ENCODE measurements around the gene ZDHHC11B. TPM values are rescaled to one million over a fixed set of nuclear protein-coding genes. Genes with fewer than 3 reads are reported as not detected.
A peak's percentile ranks its signal among the peaks of the same experiment; 100 is the strongest.
"Not testable (repeated sequence)": the region's sequence is repeated elsewhere in the genome, so short reads cannot be mapped to it uniquely, and the experiment has no call there.

The ZDHHC11B gene
- total and polyA plus RNA-seq, 5 donors, result 6.6 to 49.2 (median 22.2) TPM

DNA sequence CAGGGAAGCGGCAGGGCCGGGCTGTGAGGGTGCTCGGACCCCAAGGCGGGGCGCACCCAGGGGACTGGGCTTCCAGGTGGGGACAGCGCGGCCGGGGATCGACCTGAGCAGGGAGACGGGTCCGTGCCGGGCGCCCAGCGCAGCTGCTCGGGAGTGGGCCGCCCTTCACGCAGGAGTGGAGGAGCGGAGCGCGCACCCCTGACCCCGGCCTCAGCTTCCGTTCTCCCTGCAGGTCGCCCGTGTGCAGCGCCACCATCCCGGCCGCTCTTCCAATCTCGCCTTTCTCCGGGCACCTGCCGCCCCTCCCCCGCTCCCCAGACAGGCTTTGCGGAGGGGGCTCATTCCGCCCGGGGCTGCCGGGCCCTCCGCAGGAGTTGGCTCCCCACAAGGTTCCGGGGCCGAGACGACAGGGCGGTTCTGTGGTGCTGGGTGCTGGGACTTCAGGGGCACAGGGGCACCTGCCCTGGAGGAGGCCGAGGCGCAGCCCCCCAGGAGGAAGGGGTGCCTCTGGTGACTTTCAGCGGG lies 714 bp upstream of the ZDHHC11B start:
- not testable (repeated sequence) for H3K9me3 ChIP-seq (ENCODE audit: control insufficient read depth, low read length); H3K27ac ChIP-seq (ENCODE audit: low read length); H3K27me3 ChIP-seq (ENCODE audit: control insufficient read depth, insufficient read depth); H3K4me1 ChIP-seq (ENCODE audit: control insufficient read depth, insufficient read depth, low read length)
- 2% methylated on average over 14 of the region's 43 CpGs for WGBS
- H3K4me3 ChIP-seq (ENCODE audit: low read length), result peak overlapping the region; percentile 47
- ATAC-seq (peak; percentile 9 to 10), DNase-seq (peak; percentile 36 to 66 (median 65))
- intact Hi-C loops (cut with DNase I), result loop anchor here in 2 of 4 donors (5.0 to 10.0 kb wide), 2 partner anchors 88 to 90 kb away; partner anchors contain the start of gene TPPP (in 1 of the 2)

DNA sequence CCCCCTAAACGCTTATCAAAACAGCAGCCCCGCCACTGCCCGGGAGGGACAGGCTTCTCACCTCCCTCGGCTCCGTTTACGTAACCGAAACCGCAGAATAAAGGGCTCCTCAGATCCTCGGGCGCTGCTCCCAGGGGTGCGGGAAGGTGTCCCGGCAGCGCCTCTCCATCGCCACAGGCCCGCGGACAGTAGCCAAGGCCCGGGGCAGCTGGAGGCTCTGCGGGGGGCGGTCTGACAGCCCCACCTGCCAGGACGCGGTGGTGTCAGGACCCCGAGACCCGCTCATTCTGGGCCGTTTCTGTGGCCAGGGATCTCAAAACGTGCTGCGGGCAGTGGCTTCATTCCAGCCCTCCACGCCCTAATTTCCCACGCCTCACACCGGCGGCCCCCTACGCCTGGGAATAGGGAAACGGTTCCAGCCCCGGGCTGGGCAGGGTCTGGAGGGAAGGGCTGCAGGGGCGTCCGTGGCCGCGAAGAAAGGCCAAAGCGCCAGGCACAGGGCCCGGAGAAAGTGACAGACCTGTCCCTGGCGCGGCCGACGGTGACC lies 575 bp downstream of the ZDHHC11B start:
- H3K27me3 ChIP-seq (ENCODE audit: control insufficient read depth, insufficient read depth); H3K9me3 ChIP-seq (ENCODE audit: control insufficient read depth, low read length); H3K4me3 ChIP-seq (ENCODE audit: low read length); H3K27ac ChIP-seq (ENCODE audit: low read length); H3K4me1 ChIP-seq (ENCODE audit: control insufficient read depth, insufficient read depth, low read length): not testable (repeated sequence)
- 0% methylated on average over 10 of the region's 43 CpGs for WGBS
- DNase-seq (peak; percentile 60 to 79 (median 78)), ATAC-seq (peak in 1 of 2 donors; percentile 0)
- intact Hi-C loops (cut with DNase I), result loop anchor here in 1 of 4 donors (10.0 kb wide), 1 partner anchor 89 kb away; the partner anchor contains the start of gene TPPP

DNA sequence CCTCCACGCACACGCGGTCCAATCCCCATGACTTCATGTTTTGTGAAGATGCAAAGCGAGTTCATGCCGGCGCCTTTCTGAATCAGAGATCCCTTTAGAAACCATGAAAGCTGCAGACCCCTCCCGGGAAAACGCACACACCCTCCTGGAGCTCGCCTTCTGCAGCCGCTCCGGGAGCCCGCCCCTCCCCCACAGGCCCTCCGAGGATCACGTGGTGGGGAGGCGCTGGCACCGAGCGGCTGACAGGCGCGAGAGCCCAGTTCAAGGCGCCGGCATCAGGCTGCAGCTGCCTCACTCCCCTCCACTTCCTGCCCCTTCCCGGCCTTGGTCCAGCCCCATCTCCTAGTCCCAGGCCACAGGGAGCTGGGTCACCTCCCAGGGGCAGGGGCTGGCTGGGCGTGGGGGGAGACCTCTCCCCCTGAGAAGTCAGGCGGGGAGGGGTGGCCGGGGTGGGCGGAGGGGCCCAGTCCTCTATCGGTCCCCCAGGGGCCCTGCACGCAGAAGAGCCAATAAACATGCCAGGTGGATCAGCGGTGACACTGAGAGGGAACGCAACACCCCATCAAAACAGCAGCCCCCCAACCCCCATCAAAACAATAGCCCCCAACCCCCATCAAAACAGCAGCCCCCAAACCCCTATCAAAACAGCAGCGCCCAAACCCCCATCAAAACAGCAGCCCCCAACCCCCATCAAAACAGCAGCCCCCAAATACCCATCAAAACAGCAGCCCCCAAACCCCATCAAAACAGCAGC lies 1.3 kb downstream of the ZDHHC11B start:
- not testable (repeated sequence) for H3K27me3 ChIP-seq (ENCODE audit: control insufficient read depth, insufficient read depth); H3K9me3 ChIP-seq (ENCODE audit: control insufficient read depth, low read length); H3K4me1 ChIP-seq (ENCODE audit: control insufficient read depth, insufficient read depth, low read length); H3K27ac ChIP-seq (ENCODE audit: low read length)
- peak; percentile 86 to 92 (median 86) for DNase-seq
- H3K4me3 ChIP-seq (ENCODE audit: low read length), result peak overlapping the region; percentile 35
- WGBS, result 2% methylated on average over 30 of the region's 31 CpGs
- intact Hi-C loops (cut with DNase I), result loop anchor here in 1 of 4 donors (10.0 kb wide), 1 partner anchor 88 kb away; the partner anchor contains the start of gene TPPP
- peak; percentile 79 for ATAC-seq

DNA sequence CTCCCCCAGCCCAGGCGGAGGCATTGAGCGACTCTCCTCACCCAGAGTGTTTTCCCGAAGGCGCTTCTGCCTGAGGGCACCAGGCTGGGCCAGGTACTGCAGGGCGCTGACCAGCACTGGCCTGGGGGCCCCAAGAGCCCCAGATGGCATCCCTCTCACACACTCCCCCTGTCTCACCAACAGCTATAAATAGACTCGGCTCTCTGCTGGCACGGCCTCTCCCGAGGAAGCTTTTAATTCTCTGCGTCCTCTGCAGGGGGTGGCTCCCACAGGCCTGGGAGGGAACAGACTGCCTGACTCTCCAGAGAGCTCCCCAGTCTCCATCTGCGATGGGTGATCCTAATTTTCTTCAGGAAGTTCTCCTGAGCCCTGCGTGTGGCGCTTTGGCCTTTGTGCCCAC lies 2.2 kb downstream of the ZDHHC11B start:
- no CpG with 5 or more reads among the region's 12 CpGs for WGBS
- H3K27ac ChIP-seq (ENCODE audit: low read length); H3K9me3 ChIP-seq (ENCODE audit: control insufficient read depth, low read length); H3K27me3 ChIP-seq (ENCODE audit: control insufficient read depth, insufficient read depth); DNase-seq; H3K4me3 ChIP-seq (ENCODE audit: low read length); H3K4me1 ChIP-seq (ENCODE audit: control insufficient read depth, insufficient read depth, low read length): not testable (repeated sequence)
- intact Hi-C loops (cut with DNase I), result loop anchor here in 1 of 4 donors (10.0 kb wide), 1 partner anchor 88 kb away; the partner anchor contains the start of gene TPPP
- peak; percentile 40 to 44 for ATAC-seq

DNA sequence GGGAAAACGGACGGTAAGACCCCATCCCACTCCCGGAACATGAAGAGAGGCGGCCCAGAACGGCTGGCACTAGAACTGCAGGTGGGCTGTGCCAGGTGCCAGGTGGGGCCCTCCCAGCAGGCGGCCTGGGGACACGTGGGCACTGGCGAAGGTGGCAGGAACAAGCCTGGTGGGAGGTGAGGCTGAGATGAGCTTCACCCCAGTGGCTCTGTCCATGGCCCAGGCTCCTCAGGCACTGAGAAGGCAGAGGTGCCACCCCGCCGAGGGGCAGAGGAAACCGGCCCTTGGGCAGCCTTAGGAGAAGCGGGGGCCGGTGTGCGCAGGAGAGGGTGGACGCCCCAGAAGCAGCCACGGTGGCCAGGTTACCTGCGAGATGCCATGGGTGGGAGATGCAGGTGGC lies 4.0 kb downstream of the ZDHHC11B start:
- intact Hi-C loops (cut with DNase I), result loop anchor here in 1 of 4 donors (10.0 kb wide), 1 partner anchor 86 kb away; the partner anchor contains the start of gene TPPP
- peak in 2 of 3 donors; percentile 46 to 72 for DNase-seq
- not testable (repeated sequence) for H3K4me3 ChIP-seq (ENCODE audit: low read length); ATAC-seq; H3K27me3 ChIP-seq (ENCODE audit: control insufficient read depth, insufficient read depth); H3K9me3 ChIP-seq (ENCODE audit: control insufficient read depth, low read length); H3K4me1 ChIP-seq (ENCODE audit: control insufficient read depth, insufficient read depth, low read length); H3K27ac ChIP-seq (ENCODE audit: low read length)
- WGBS, result 87% methylated on average over 10 of the region's 17 CpGs

DNA sequence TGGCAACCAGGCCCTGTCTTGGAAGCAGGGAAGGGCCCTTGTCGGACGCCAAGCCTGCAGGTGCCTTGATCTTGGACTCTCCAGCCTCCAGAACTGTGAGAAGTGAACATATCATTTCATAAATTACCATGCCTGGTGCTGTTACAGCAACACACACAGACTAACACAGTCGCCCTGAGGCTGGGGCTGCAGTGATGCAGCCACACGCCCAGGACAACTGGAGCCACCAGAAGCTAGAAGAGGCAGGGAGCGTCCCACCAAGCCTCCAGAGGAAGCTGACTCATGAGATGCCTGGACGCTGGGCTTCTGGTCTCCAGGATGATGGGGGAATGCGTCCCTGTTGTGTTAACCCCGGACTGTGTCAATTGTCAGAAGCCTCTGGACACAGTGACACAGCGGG lies 5.6 kb downstream of the ZDHHC11B start:
- H3K9me3 ChIP-seq (ENCODE audit: control insufficient read depth, low read length); H3K4me1 ChIP-seq (ENCODE audit: control insufficient read depth, insufficient read depth, low read length); ATAC-seq; H3K27ac ChIP-seq (ENCODE audit: low read length); H3K27me3 ChIP-seq (ENCODE audit: control insufficient read depth, insufficient read depth); H3K4me3 ChIP-seq (ENCODE audit: low read length): not testable (repeated sequence)
- DNase-seq, result peak in 1 of 3 donors; percentile 37
- intact Hi-C loops (cut with DNase I), result loop anchor here in 1 of 4 donors (5.0 kb wide), 1 partner anchor 92 kb away; no protein-coding TSS in a partner anchor
- 77% methylated on average over 7 of the region's 9 CpGs for WGBS

DNA sequence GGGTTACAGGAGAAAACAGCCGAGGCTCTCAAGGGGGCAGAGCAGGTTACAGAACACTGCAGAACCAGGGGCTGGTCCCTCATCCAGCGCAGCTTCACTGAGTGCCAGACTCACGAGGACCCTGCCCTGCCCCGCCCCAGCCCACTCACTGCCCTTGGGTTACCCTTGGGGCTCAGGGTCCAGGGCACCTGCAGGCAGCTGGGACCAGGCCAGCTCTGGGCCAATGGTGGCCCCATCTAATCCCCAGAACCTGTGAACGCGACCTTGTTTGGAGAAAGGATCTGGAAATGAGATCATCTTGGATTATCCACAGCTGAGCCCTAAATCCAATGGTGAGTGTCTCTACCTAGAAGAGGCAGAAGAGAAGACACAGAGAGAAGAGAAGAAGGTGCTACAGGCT lies 6.1 kb downstream of the ZDHHC11B start:
- not testable (repeated sequence) for H3K4me1 ChIP-seq (ENCODE audit: control insufficient read depth, insufficient read depth, low read length); ATAC-seq; H3K9me3 ChIP-seq (ENCODE audit: control insufficient read depth, low read length); H3K4me3 ChIP-seq (ENCODE audit: low read length); H3K27ac ChIP-seq (ENCODE audit: low read length); H3K27me3 ChIP-seq (ENCODE audit: control insufficient read depth, insufficient read depth)
- intact Hi-C loops (cut with DNase I), result loop anchor here in 1 of 4 donors (5.0 kb wide), 1 partner anchor 91 kb away; no protein-coding TSS in a partner anchor
- DNase-seq, result peak in 2 of 3 donors; percentile 42 to 45
- 100% methylated on average over 2 of the region's 6 CpGs for WGBS

DNA sequence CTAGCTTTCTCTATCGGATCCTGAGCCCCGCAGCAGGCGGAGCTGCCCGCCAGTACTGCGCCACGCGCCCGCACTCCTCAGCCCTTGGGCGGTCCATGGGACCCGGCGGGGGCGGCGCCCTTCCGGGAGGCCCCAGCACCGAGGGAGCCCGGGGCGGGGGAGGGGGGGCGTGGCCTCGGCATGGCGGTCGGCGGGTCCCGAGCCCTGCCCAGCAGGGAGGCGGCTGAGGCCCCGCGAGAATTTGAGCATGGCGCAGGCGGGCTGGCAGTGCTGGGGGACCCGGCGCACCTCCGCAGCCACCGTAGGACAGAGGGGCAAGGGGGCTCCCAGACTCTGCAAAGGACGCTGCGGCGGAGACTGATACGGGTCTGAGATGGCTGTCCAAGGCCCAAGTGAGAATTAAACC lies 6.8 kb downstream of the ZDHHC11B start:
- WGBS, result 94% methylated on average over 36 of the region's 36 CpGs
- Histone ChIP-seq H3K4me3 (ENCODE audit: low read length) (no peak overlapping the region), H3K27ac (ENCODE audit: low read length) (no peak overlapping the region), H3K4me1 (ENCODE audit: control insufficient read depth, insufficient read depth, low read length) (no peaks in the 10 kb centered on the region), H3K9me3 (ENCODE audit: control insufficient read depth, low read length) (no peaks in the 10 kb centered on the region), H3K27me3 (ENCODE audit: control insufficient read depth, insufficient read depth) (no peaks in the 10 kb centered on the region)
- ATAC-seq, result no peak
- intact Hi-C loops (cut with DNase I), result loop anchor here in 1 of 4 donors (5.0 kb wide), 1 partner anchor 90 kb away; no protein-coding TSS in a partner anchor
- peak; percentile 40 to 66 (median 46) for DNase-seq

DNA sequence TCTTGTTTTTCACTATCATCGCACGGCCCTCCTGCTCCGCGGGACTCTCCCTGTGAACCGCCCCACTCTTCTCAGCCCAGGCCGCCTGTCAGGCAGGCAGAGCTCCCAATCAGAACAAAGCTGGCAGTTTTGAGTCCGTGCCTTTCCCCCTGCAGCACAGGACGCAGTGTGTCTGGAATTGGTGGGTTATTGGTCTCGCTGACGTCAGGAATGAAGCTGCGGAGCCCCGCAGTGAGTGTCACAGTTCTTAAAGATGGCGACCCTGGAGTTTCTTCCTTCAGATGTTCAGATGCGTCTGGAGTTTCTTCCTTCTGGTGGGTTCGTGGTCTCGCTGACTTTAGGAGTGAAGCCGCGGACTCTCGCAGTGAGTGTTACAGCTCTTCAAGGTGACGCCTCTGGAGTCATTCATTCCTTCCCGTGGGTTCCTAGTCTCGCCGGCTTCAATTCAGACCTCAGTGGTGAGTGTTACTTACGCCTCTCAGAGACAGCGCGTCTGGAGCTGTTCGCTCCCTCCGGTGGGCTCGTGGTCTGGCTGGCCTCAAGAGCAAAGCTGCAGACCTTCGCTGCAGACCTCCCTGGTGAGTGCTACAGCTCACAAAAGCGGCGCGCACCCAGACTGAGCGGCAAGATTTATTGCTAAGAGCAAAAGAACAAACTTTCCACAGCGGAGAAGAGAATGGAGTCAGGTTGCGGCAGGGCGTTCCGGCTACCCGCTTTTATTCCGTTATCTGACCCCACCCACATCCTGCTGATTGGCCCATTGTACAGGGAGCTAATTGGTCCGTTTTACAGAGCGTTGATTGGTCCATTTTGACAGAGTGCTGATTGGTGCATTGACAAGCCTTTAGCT lies 7.4 kb downstream of the ZDHHC11B start:
- 85% methylated on average over 42 of the region's 42 CpGs for WGBS
- no peak overlapping the region for H3K4me3 ChIP-seq (ENCODE audit: low read length)
- H3K27me3 ChIP-seq (ENCODE audit: control insufficient read depth, insufficient read depth), result no peaks in the 10 kb centered on the region
- no peak overlapping the region for H3K27ac ChIP-seq (ENCODE audit: low read length)
- ATAC-seq (no peak), DNase-seq (peak; percentile 68 to 80 (median 73))
- H3K4me1 ChIP-seq (ENCODE audit: control insufficient read depth, insufficient read depth, low read length), result no peaks in the 10 kb centered on the region
- intact Hi-C loops (cut with DNase I), result loop anchor here in 1 of 4 donors (5.0 kb wide), 1 partner anchor 90 kb away; no protein-coding TSS in a partner anchor
- no peaks in the 10 kb centered on the region for H3K9me3 ChIP-seq (ENCODE audit: control insufficient read depth, low read length)

Measured in right cardiac atrium (tissue), 5 donors.